ENCODE measurements around the gene PRKN.

The PRKN gene

DNA sequence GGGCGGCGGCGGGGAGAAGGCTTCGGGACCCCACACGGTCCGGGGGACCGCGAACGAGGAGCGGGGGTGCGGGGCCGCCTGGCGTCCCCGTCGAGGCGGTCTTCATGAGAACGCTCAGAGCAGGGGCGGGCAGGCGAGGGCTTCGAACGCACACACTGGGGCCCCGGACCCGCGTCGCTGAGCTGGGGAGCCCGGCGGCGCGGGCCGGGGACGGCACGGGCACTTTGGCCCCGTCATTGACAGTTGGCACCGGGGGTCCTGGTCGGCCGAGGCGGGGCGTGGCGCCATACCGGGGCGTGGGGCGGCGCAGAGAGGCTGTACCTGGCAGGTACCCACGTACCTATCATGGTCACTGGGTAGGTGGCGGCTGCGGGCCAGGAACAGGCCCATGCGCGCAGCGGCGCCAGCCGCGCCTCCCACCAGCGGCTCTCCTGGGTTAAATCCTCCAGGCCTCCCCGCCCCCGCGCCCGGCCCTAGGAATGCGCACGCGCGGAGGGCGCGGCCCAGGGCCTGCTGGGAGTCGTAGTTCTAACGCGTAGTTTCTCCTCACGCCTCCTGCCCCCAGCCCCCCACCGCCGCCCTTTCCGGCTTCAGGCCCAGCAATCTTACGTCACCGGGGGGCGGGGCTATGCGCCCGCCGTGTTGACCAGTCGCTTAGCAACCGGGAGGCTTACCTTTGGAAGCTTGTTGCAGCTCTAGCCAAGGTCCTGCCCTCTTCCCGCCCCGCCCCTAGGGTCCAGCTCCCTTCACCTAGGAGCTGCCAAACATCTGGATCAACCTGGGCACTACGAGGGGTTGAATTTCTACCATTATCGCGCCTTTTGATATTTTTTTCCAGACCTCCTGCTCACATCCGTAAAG is at the start of gene PRKN, which contains the start of gene PACRG:
Gene PRKN, minus strand, starts transcription at position 445 of the 861 bp plus-strand sequence.
Gene PACRG, plus strand, starts transcription at position 653 of the 861 bp plus-strand sequence.
- H3K4me3 ChIP-seq (ENCODE audit: low read depth, low read length), result peak within 1 kb of the TSS; percentile 64

DNA sequence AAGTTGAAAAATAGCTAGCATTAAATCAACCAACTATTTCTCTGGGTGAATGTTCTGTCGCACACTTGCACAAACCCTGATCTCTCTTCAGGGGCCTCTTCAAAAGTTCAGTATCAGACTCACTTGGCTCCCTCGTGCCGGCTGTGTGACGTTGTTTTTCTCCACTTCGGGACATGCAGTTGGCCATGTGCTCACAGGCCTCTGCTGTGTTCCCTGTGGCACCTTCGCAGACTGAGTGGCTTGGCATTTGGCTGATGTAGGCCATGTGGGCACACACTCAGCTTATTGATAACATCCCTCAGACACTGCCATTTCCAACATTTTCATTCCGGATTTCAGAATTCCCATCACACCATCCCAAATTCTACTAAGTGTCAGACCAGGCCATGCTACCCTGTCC is 49.5 kb upstream of the PRKN start:
- H3K4me3 ChIP-seq (ENCODE audit: low read depth, low read length), result no peak overlapping the region

DNA sequence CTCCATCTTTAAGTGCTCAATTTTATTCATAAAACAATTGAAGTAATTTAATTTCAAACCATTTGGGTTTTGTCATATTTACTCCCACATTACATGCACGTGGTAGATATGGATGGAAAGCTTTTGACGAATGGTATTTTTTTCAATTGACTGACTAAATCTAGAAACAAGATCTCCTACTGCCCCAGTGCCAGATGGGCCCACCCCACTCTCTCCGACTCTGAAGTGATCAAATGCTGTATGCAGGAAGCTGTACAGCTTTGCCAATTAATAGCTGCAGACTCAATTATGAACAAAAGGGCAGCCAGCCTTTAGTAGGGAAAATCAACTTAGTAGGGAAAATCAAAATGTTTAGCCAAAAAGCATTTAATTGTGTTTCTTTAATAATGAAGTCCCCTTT is 46.4 kb upstream of the PRKN start:
- no peak overlapping the region for H3K4me3 ChIP-seq (ENCODE audit: low read depth, low read length)

DNA sequence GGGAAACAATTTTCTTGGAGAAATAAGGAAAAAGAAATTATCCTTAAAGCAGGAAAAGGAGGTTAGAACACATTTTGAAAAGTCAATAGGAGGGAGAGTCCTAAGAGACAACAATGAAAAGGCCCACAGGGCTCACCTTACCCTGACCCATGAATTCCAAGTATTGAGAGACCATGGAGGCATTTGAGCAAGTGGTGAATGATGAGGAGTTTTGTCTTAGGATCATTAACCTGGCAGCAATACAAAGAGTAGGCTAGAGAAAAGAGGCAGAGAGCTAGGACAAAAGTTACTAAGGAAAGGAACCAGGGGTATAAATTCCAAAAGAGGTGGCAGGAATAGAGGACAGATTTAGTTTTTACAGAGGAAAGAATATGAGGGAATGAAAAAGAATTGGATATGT is 44.9 kb upstream of the PRKN start:
- no peak overlapping the region for H3K4me3 ChIP-seq (ENCODE audit: low read depth, low read length)

DNA sequence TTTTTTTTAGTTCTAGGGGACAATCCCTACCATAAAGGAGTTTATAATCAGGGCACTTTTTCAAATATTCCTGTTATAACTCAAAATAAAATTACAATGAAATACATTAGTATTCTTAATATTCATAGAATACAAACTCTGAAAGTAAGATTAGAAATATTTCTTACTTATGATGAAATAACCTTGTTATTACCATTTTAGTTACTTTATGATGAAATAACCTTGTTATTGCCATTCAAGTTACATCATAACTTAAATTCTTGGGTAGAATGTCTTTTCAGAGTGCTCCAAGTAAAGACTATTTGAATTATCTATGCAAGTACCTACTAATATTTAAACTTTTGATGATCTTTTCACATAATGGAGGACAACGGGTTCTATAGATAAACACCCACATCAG is 43.4 kb upstream of the PRKN start:
- H3K4me3 ChIP-seq (ENCODE audit: low read depth, low read length), result no peak overlapping the region

DNA sequence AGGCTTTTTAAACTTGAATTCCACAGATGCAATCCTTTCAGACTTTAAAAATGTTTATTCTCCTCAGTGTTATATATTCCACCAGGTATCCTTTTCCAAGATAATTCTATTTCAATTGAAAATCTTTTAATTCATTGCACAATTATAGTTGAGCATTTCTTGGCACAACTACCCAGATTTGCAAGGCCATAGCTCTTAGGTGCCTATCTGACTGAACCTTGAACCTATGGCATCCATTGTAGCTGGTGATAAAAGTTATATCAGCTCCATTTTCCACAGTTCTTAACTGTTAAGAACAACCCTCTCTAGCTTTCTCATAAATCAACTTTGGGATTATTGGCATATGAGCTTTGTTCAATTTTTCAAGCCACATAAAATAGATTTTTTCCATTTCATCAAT is 42.6 kb upstream of the PRKN start:
- no peak overlapping the region for H3K4me3 ChIP-seq (ENCODE audit: low read depth, low read length)

DNA sequence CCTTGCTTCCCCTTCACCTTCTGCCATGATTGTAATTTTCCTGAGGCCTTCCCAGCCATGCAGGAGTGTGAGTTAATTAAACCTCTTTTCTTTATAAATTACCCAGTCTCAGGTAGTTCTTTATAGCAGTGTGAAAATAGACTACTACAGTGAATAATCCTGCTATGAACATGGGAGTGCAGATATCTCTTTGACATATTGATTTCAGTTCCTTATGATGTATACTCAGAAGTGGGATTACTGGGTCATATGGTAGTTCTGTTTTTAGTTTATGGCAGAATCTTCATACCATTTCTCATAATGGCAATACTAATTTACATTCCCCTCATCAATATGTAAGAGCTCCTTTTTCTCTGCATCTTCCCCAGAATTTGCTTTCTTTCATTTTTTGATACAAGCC is 26.2 kb upstream of the PRKN start:
- no peak overlapping the region for H3K4me3 ChIP-seq (ENCODE audit: low read depth, low read length)

DNA sequence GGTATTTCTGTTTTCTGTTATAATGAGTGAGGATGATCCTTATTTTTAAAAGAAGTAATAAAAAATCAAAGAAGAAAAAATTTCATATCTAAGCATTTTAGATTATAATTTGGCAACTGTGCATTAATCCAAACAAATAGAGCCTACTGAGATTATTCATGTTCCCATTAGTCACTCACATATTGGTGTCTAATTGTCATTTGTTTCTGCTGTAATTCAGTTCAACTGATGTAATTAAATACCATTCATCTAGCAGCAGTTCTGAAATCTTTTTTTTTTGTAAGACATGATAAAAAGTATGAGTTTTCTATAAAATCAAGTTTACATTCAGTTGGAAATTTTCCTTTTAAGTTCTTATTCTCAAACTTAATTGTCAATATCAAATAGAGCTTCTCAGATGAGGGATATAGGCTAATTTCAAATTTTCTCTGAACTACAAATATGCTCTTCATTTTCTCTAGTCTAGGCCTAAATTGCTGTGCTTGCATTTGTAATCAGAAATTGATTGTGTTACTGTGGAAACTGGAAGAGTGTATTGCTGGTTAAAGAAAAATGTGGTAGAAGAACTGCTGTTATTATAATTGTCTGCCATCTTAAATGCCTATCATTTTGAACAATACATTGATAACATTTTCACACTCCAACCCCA is 23.8 kb upstream of the PRKN start:
- H3K4me3 ChIP-seq (ENCODE audit: low read depth, low read length), result no peak overlapping the region

DNA sequence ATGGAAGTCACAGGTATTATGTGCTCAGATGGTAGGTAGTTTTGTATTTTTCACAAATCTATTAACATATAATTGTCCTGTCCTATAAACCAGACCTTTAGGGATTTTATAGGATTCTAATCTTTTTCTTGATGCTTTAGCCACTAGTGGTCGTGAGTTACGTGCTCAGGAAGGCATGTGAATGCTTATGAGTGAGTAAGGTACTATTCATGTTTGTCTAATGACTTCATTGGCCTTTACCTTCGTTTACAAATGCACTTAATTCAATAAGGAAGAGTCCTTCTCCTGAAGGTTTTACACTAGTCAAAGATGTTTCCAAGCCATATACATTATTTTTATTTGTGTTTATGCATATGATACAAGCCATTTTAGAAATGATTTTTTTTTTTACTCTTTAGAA is 23.2 kb upstream of the PRKN start:
- no peak overlapping the region for H3K4me3 ChIP-seq (ENCODE audit: low read depth, low read length)

DNA sequence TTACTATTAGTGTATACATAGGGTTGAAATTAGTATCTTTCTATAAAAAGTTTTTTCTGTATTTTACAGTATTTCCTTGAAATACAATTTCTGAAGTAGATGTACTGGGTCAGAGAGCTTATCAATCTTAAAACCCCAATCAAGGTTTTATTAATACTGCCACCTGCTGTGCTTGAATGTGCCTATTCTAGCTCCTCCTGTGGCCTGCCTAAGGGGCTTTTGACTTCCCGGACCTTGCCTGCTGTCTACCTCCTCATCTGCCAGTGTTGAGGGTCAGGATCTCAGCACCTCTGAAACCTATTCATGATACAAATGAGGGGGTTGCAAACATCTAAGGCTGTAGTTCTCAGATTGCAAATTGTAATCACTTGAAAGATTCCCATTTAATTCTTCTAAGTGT is 9.4 kb upstream of the PRKN start:
- H3K4me3 ChIP-seq (ENCODE audit: low read depth, low read length), result no peak overlapping the region

DNA sequence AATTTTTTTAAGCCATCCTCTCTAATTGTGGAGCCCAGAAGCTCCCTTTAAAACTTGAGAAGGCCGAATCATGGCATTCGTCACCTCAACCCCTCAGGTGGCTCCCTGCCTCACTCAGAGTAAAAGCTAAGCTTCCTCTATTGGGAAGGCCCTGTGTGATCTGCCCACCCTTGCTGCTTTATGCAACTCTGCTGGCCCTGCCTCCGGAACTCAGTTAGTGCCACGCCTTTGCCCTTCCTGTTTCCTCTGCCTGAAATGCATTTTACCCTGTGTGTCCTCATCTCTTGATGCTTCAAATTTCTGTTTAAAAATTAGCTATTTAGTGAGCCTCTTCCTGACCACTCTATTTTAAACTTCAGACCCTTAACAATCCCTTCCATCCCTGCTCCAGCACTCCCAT is 5.9 kb upstream of the PRKN start:
- no peak overlapping the region for H3K4me3 ChIP-seq (ENCODE audit: low read depth, low read length)

DNA sequence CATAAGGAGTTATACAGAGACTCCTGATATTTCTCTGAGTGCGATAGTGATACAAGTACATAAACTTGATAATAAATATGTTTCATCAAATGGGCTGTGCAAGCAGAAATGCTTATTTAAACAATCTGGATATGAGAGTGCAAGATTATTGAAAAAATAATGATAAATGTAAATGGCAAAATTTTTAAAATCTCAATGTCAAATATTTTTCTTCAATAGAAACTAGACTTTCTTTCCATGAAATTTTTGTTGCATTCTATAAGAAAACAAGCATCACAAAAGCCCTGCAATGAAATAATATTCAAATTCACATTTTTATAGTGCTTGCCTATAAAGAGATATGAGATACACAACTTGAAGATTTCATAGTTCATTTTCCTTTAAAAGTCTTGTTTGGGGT is 2.9 kb upstream of the PRKN start:
- H3K4me3 ChIP-seq (ENCODE audit: low read depth, low read length), result no peak overlapping the region

DNA sequence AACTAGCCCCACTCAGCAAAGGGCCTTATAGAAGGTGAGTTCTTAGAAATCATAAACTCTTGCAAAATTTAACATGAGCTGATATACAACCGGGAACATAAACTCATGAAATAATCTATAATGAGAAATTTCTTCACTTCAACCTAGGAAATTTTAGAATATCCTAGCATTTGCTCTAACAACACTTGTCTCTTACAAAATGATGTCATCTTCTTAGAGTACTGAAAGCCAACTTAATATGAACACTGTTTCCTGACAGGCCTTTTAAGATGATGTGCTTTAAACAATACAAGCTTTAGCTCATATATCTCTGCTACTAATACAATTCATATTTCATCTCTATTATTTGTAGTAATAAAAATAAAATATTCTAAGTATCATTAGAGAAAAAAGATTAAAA is 1.1 kb upstream of the PRKN start:
- no peak overlapping the region for H3K4me3 ChIP-seq (ENCODE audit: low read depth, low read length)

DNA sequence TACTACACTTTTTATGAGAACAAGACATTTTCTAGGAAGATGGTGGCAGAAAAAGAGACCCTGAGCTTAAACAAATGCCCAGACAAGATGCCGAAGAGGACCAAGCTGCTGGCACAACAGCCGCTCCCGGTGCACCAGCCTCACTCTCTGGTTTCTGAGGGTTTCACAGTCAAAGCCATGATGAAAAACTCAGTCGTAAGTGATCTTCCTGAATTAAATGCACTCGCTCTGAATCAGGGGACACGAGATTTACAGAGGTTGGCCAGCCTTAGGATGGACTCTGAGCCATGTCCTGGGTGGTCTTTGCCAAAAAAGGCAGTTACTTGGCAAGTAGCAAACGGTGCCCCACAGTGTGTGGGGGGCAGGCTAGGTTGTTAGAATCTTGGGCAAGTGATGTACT is 631 bp upstream of the PRKN start:
- no peak overlapping the region for H3K4me3 ChIP-seq (ENCODE audit: low read depth, low read length)

DNA sequence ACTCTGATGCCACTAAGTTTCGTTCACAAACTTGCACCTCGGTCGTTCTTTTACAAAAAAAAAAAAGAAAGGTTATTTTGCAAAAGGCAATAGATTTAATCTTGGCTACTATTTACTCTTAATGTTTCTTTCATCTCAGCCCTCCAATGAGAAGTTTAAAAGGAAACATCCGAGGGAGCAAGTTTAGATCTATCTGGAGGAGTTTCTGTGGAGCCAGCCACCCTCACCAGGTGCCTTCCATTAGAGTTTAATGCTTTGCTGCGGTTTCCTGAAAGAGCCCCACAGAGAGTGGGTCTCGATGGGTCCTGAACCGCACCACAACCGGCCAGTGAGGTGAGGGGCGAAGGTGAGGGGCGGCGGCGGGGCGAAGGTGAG is 632 bp downstream of the PRKN start:
- H3K4me3 ChIP-seq (ENCODE audit: low read depth, low read length), result no peak overlapping the region

DNA sequence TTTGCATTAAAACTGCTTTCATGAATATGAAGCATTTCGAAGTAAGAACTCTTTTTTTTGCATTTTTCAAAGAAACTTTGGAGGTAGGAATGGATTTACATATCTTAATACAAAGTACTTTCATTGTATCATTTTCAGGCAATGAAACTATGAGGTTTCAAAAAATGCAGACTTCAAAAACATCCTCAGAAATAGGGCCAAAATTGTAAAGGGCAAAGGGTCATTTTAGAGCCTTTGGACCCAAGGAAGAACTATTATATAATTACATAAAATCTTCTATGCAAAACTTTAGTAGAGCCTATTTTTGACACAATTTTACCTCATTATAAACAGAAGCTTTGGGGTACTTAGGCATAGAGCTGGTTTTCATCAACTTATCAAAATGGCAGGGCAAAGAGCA is 4.9 kb downstream of the PRKN start:
- no peak overlapping the region for H3K4me3 ChIP-seq (ENCODE audit: low read depth, low read length)

DNA sequence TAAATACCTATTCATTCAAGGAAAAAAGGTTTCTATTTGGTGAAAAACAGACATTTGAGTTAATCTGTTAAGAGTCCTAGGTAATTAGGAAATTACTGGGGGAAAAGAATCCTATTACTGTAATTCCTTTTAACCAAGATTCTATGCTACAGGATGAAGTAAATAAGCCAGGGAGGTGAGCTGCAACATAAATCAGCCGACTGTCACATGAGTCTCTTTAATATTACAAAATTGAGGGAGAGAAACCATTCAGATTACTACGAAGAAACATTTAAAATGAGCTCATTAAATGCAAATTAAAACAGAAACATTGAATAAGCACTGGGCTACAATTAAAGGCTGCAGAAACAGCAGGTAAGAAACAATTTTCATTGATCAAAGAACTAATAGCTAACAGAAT is 5.3 kb downstream of the PRKN start:
- no peak overlapping the region for H3K4me3 ChIP-seq (ENCODE audit: low read depth, low read length)

DNA sequence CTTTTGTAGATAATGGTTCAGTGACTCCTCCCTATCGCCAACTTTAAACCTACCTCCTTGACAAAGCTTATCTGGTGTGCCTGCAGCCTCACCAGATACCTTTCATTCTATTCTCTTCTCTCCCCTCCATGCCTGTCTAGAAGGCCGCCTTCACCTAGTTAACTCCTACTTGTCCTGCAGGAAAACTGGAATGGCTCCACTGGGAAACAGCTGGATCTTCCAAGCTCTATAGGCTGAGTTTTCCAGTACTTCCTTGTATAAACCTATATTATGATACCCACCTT is 6.2 kb downstream of the PRKN start:
- no peak overlapping the region for H3K4me3 ChIP-seq (ENCODE audit: low read depth, low read length)

DNA sequence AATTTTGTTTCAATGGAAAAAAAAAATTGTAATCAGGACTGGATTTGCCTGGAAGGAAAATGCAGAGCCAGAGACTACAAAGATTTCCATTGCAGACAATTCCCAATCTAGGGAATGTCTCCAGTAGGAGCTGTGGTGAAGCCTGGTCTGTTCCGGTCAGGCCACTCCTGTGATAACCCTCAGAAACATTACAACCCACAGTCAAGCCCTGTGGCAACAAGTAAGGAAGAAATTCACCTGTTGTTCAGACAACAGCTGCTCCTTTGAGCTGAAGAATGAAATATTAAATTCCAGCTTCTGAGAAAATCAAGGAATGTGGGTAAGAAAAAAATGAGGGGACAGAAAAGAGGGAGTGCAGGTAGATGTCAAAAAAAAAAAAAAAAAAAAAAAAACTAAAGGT is 8.0 kb downstream of the PRKN start:
- H3K4me3 ChIP-seq (ENCODE audit: low read depth, low read length), result no peak overlapping the region

DNA sequence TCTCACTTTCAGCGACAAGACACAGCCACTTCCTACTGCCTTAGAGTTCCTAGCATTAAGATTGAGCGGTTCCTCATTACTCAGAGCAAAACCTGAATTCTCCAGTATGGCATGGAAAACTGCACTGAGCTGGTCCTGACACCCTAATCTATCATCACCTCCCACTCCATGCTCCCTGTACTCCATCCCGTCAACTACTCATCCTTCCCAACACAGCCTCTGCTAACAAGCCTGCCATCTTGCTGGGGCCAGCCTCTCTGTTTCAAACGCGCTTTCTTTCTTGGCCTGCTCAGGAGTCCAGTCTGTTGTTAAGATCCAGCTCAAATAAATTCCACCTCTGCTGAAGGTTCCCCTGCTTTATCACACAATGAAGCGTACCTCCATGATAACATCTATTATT is 12.0 kb downstream of the PRKN start:
- no peak overlapping the region for H3K4me3 ChIP-seq (ENCODE audit: low read depth, low read length)

DNA sequence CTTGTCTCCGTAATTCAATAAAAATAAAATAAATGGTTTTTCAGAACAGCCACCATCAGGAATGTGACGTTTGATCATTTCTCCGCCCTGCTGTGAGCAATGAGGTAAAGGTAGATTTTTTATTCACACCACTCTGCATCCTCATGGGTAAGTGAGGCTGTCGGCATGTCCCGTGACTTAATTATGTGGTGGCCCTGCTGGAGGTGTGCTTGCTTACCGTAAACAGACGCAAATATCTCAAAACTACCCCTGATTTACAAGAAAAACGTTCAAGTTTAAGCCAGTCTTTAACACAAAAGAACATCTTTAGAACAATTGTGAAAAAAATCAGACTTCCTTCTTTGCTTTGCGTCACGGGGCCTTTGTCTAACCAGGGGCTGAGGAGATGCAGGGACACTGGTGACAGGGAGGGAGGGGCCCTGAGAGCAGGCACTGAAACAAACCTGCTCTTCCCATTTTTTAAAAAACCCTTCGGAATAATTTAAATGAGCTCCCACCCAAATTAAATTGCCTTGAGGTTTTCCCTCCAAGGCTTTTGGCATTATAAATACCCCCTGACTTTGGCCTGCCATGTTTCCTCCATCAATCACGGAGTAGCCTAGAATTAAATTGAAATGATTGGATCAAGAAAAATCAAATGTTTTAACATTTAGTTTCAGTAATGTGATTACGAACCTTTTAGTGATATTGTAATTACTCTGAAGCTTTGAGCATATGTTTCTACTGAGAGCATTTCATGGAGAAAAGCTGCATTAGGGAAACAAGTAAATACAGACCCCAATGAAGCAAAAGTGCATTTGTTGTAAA is 13.4 kb downstream of the PRKN start:
- no peak overlapping the region for H3K4me3 ChIP-seq (ENCODE audit: low read depth, low read length)

DNA sequence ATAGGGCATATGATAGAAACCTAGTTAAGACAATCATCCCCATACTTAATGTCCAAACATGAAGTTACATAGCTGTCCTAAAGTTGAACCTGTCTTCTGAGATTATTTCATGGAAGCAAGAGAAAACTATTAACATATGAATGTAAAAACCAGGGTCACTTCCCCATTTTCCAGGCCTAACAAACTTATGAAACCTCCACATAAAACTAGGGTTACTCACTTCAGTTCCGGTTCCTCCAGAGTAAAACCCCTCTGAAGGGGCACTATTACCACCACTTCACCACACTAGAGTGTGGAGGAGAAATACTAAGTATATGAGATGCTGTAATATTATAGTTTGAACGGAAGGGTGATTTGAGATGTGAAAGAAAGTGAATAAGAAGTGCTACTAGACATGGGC is 14.9 kb downstream of the PRKN start:
- H3K4me3 ChIP-seq (ENCODE audit: low read depth, low read length), result no peak overlapping the region
